ENCODE data around the gene PPP4C. TPM values are rescaled to one million over a fixed set of nuclear protein-coding genes. Genes with fewer than 3 reads are reported as not detected.
A peak's percentile ranks its signal among the peaks of the same experiment; 100 is the strongest.
"Not testable (repeated sequence)": the region's sequence is repeated elsewhere in the genome, so short reads cannot be mapped to it uniquely, and the experiment has no call there.

Gene PPP4C
- total and polyA plus RNA-seq, 3 experiments from 2014 or later, result 137 to 201 (median 149) TPM

DNA sequence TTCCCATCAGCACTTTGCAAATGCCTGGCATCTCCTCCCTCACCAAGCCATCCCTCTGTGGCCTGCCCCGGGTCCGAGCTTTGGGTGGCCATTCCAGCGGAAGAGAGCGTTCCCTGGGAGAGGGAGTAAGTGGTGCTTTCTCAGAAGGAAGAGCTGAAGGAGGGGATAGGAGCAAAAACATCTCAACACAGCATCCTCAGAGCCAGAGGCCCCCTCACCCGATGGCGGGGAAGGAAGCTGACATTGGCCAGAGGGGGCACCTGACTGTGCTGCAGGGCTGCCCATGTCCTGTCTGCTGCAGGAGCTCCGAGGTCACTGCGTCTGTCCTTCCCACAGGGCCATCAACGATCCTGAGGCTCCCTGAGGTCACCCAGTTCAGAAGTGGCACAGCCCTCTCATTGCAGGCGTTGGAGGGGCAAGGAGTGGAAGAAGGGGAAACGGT is 44.3 kb upstream of the PPP4C start:
- Histone ChIP-seq H3K9me3 (ENCODE audit: low read length) (no peaks in the 10 kb centered on the region), H3K4me3 (ENCODE audit: low read length) (no peak overlapping the region), H3K27me3 (ENCODE audit: insufficient read depth, low read length, poor library complexity, severe bottlenecking) (peaks cover 44% of the 10 kb centered on the region), H3K4me1 (ENCODE audit: insufficient read depth, low read length) (peaks cover 4% of the 10 kb centered on the region), H3K27ac (ENCODE audit: low read depth, low read length) (no peak overlapping the region), H3K36me3 (ENCODE audit: insufficient read depth, low read length) (no peaks in the 10 kb centered on the region)
- H3K27ac Mint-ChIP-seq, result no peak overlapping the region
- H3K36me3 Mint-ChIP-seq, result peaks cover 0 to 5% (median 0%) of the 10 kb centered on the region in 3 donors
- H3K4me3 Mint-ChIP-seq, result peak overlapping the region in 1 of 7 donors; percentile 36
- H3K27me3 Mint-ChIP-seq, result peaks cover 43 to 65% of the 10 kb centered on the region in 2 donors
- ChIA-PET CTCF (interaction anchor here (0.8 to 3.7 kb wide), 16 partner anchors 9 to 340 kb away, joined by 3 to 19 read pairs (median 3); partner anchors contain the start of genes C16orf92 and TBX6), POLR2A (interaction anchor here (0.7 kb wide), 1 partner anchor 329 kb away, joined by 3 read pairs; no protein-coding TSS in a partner anchor)
- H3K4me1 Mint-ChIP-seq, result peaks cover 0 to 10% (median 5%) of the 10 kb centered on the region in 3 donors
- H3K9me3 Mint-ChIP-seq, result no peaks in the 10 kb centered on the region
- DNase-seq, result no peak

DNA sequence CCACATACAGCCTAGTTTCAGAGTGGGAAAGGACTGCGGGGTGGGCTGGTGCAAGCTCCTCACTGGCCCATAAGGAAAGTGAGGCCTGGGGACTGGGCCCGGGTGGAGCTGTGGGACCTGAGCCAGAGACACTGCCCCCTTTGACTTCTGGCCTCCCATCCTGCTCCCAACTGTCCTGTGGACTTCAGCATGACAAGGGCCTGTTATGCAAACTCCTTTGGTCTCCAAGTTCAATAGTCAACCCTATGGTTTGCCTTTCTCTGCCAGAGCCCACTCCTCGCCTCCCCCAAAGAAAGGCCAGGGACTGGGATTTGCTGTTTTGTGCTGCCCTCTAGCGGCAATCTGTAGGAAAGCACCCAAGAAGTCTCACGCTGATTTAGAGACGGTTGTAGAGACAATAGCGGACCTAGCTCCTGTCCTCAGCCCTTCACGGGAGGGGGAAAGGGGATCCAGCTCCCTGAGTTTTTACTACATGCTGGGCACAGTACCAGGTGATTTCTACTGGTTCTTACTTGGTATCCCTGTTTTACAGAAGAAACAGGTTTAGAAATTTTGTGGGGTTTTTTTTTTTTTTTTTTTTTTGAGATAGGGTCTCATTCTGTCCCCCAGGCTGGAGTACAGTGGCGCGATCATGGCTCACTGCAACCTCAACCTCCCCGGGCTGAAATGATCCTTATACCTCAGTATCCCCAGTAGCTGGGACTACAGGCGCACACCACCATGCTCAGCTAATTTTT is 43.5 kb upstream of the PPP4C start:
- Mint-ChIP-seq H3K27ac (peak overlapping the region in 2 of 8 donors; percentile 43 to 64), H3K27me3 (peaks cover 35 to 59% of the 10 kb centered on the region in 2 donors), H3K9me3 (no peaks in the 10 kb centered on the region), H3K4me3 (peak overlapping the region in 5 of 7 donors; percentile 34 to 75 (median 54)), H3K36me3 (peaks cover 0 to 4% (median 0%) of the 10 kb centered on the region in 3 donors), H3K4me1 (peaks cover 0 to 10% (median 5%) of the 10 kb centered on the region in 3 donors)
- H3K4me1 ChIP-seq (ENCODE audit: insufficient read depth, low read length), result peaks cover 4% of the 10 kb centered on the region
- POLR2A ChIA-PET, result interaction anchor here (0.5 to 0.7 kb wide), 4 partner anchors 174 to 330 kb away, joined by 3 to 8 read pairs (median 6); no protein-coding TSS in a partner anchor
- no peaks in the 10 kb centered on the region for H3K36me3 ChIP-seq (ENCODE audit: insufficient read depth, low read length)
- H3K9me3 ChIP-seq (ENCODE audit: low read length), result no peaks in the 10 kb centered on the region
- H3K27ac ChIP-seq (ENCODE audit: low read depth, low read length), result no peak overlapping the region
- peaks cover 44% of the 10 kb centered on the region for H3K27me3 ChIP-seq (ENCODE audit: insufficient read depth, low read length, poor library complexity, severe bottlenecking)
- peak; percentile 38 to 70 (median 53) for DNase-seq
- H3K4me3 ChIP-seq (ENCODE audit: low read length), result no peak overlapping the region
- CTCF ChIA-PET, result interaction anchor here (0.6 to 3.7 kb wide), 24 partner anchors 11 to 390 kb away, joined by 3 to 19 read pairs (median 4); partner anchors contain the start of gene TBX6

GRCh38 chr16:30033270-30033669 is 42.5 kb upstream of the PPP4C start:
- CTCF ChIA-PET, result interaction anchor here (1.2 to 3.7 kb wide), 2 partner anchors 10 to 27 kb away, joined by 4 to 19 read pairs; no protein-coding TSS in a partner anchor

DNA sequence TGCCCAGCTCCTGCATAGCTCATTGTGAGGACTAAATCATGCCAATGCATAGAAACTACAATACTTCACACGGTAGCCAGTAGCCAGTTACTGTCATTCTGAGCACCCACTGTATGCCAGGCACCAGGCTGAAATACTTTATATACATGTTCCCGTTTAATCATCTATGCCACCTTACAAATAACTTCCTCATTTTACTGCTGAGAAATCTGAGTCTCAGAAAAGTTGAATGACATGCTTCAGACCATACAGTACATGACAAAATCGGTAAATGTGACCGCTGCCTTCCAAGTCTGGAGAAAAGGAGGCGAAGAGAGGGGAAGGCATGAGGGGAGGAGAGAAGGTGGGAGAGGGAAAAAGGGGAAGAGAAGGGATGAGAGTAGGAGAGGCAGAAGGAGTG is 35.6 kb upstream of the PPP4C start:
- no peak for DNase-seq

More at GRCh38 chr16:30033270-30033669, 42.5 kb upstream of the PPP4C start:
- peaks cover 0 to 10% (median 5%) of the 10 kb centered on the region in 3 donors for H3K4me1 Mint-ChIP-seq
- H3K27me3 ChIP-seq (ENCODE audit: insufficient read depth, low read length, poor library complexity, severe bottlenecking), result peaks cover 44% of the 10 kb centered on the region
- no peak overlapping the region for H3K4me3 ChIP-seq (ENCODE audit: low read length)
- no peak for DNase-seq
- H3K9me3 ChIP-seq (ENCODE audit: low read length), result no peaks in the 10 kb centered on the region
- H3K9me3 Mint-ChIP-seq, result no peaks in the 10 kb centered on the region
- H3K4me1 ChIP-seq (ENCODE audit: insufficient read depth, low read length), result peaks cover 4% of the 10 kb centered on the region
- POLR2A ChIA-PET, result no interaction called here
- H3K4me3 Mint-ChIP-seq, result no peak overlapping the region
- H3K36me3 Mint-ChIP-seq, result no peaks in the 10 kb centered on the region
- H3K27me3 Mint-ChIP-seq, result peaks cover 28 to 49% of the 10 kb centered on the region in 2 donors
- H3K27ac ChIP-seq (ENCODE audit: low read depth, low read length), result no peak overlapping the region
- no peak overlapping the region for H3K27ac Mint-ChIP-seq
- no peaks in the 10 kb centered on the region for H3K36me3 ChIP-seq (ENCODE audit: insufficient read depth, low read length)

DNA sequence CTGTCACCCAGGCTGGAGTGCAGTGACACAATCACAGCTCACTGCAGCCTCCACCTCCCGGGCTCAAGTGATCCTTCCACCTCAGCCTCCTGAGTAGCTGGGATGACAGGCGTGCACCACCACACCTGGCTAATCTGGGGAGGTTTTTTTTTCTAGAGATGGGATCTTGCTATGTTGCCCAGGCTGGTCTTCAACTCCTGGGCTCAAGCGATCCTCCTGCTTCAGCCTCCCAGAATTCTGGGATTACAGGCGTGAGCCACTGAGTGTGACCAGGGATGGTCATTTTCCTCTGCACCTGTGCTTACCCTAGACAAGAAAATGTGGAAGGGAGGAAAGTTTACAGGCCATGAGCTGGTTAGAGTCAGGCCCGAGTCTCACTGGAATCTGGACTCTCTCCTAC is 35.1 kb upstream of the PPP4C start:
- H3K4me3 ChIP-seq (ENCODE audit: low read length); H3K4me3 Mint-ChIP-seq; H3K9me3 ChIP-seq (ENCODE audit: low read length); POLR2A ChIA-PET; H3K9me3 Mint-ChIP-seq; H3K36me3 ChIP-seq (ENCODE audit: insufficient read depth, low read length); H3K27me3 ChIP-seq (ENCODE audit: insufficient read depth, low read length, poor library complexity, severe bottlenecking); DNase-seq; H3K4me1 ChIP-seq (ENCODE audit: insufficient read depth, low read length); H3K27ac ChIP-seq (ENCODE audit: low read depth, low read length); H3K36me3 Mint-ChIP-seq; H3K27ac Mint-ChIP-seq; H3K4me1 Mint-ChIP-seq: not testable (repeated sequence)
- H3K27me3 Mint-ChIP-seq, result peaks cover 3 to 15% of the 10 kb centered on the region in 2 donors
- CTCF ChIA-PET, result interaction anchor here (1.0 kb wide), 1 partner anchor 24 kb away, joined by 3 read pairs; the partner anchor contains the start of gene ALDOA

More for the DNA sequence above, 35.6 kb upstream of the PPP4C start:
- Mint-ChIP-seq H3K27me3 (peaks cover 3 to 18% of the 10 kb centered on the region in 2 donors), H3K36me3 (no peaks in the 10 kb centered on the region), H3K4me3 (no peak overlapping the region), H3K4me1 (no peaks in the 10 kb centered on the region), H3K27ac (peak overlapping the region in 1 of 8 donors; percentile 87), H3K9me3 (no peaks in the 10 kb centered on the region)
- no peaks in the 10 kb centered on the region for H3K27me3 ChIP-seq (ENCODE audit: insufficient read depth, low read length, poor library complexity, severe bottlenecking)
- H3K4me3 ChIP-seq (ENCODE audit: low read length), result no peak overlapping the region
- no peak overlapping the region for H3K27ac ChIP-seq (ENCODE audit: low read depth, low read length)
- POLR2A ChIA-PET, result no interaction called here
- H3K36me3 ChIP-seq (ENCODE audit: insufficient read depth, low read length), result no peaks in the 10 kb centered on the region
- no peaks in the 10 kb centered on the region for H3K9me3 ChIP-seq (ENCODE audit: low read length)
- CTCF ChIA-PET, result interaction anchor here (1.0 kb wide), 1 partner anchor 25 kb away, joined by 3 read pairs; the partner anchor contains the start of gene ALDOA
- no peaks in the 10 kb centered on the region for H3K4me1 ChIP-seq (ENCODE audit: insufficient read depth, low read length)

DNA sequence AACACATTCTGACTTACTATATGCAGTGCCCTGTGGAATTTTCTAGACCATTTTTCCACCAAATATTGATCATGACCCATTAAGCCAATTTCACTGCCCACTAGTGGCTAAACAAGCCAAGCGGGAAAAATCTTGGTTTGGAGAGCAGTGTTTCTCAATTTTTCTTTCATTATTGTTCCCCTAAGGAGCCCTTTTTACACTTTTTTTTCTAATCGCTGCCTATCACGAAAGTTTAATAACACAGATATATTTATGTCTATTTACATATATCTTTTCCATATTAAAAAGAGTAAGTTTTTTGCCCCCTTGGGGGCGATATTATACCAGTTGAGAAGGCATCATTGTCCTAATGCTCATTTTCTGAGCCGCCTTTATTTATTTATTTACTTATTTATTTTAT is 34.0 kb upstream of the PPP4C start:
- Histone ChIP-seq H3K27me3 (ENCODE audit: insufficient read depth, low read length, poor library complexity, severe bottlenecking) (no peaks in the 10 kb centered on the region), H3K4me1 (ENCODE audit: insufficient read depth, low read length) (no peaks in the 10 kb centered on the region), H3K4me3 (ENCODE audit: low read length) (no peak overlapping the region), H3K27ac (ENCODE audit: low read depth, low read length) (no peak overlapping the region), H3K9me3 (ENCODE audit: low read length) (no peaks in the 10 kb centered on the region), H3K36me3 (ENCODE audit: insufficient read depth, low read length) (no peaks in the 10 kb centered on the region)
- Mint-ChIP-seq H3K9me3 (no peaks in the 10 kb centered on the region), H3K27ac (peak overlapping the region in 1 of 8 donors; percentile 47), H3K27me3 (peaks cover 3 to 11% of the 10 kb centered on the region in 2 donors), H3K36me3 (no peaks in the 10 kb centered on the region), H3K4me3 (no peak overlapping the region), H3K4me1 (no peaks in the 10 kb centered on the region)
- CTCF ChIA-PET, result interaction anchor here (0.6 to 3.4 kb wide), 3 partner anchors 9 to 81 kb away, joined by 3 to 19 read pairs (median 3); partner anchors contain the start of gene TLCD3B
- POLR2A ChIA-PET, result no interaction called here
- DNase-seq, result no peak

- H3K4me1 ChIP-seq (ENCODE audit: insufficient read depth, low read length), result no peaks in the 10 kb centered on the region
- H3K27ac ChIP-seq (ENCODE audit: low read depth, low read length), result no peak overlapping the region
- Mint-ChIP-seq H3K4me3 (no peak overlapping the region), H3K9me3 (no peaks in the 10 kb centered on the region), H3K27ac (peak overlapping the region in 1 of 8 donors; percentile 61), H3K4me1 (peaks cover 0 to 2% (median 0%) of the 10 kb centered on the region in 3 donors), H3K27me3 (peaks cover 3 to 7% of the 10 kb centered on the region in 2 donors), H3K36me3 (no peaks in the 10 kb centered on the region)
- H3K9me3 ChIP-seq (ENCODE audit: low read length), result no peaks in the 10 kb centered on the region
- POLR2A ChIA-PET, result no interaction called here
- H3K27me3 ChIP-seq (ENCODE audit: insufficient read depth, low read length, poor library complexity, severe bottlenecking), result no peaks in the 10 kb centered on the region
- H3K4me3 ChIP-seq (ENCODE audit: low read length), result no peak overlapping the region
- no peak for DNase-seq
- CTCF ChIA-PET, result no interaction called here
- no peaks in the 10 kb centered on the region for H3K36me3 ChIP-seq (ENCODE audit: insufficient read depth, low read length)
These were observed 29.6 kb upstream of the PPP4C start for GRCh38 chr16:30046178-30046577.

DNA sequence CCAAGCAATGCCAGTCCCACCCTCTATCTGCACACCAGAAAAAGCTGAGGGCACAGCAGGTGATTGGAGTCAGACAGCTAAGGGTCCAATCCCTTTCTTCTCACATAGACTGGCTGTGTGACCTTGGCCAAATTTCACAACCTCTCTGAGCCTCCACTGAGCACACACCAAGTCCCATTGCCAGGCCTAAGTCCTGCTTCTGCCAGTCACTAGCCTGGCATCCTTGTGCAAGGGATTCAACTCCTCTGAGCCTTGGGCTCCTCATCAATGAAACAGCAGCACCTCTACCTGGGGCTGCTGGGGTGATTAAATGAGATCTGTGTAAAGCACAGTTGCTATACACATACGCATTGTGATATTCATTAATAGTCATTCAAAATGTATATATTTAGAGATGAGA is 29.2 kb upstream of the PPP4C start:
- Histone ChIP-seq H3K27ac (ENCODE audit: low read depth, low read length) (no peak overlapping the region), H3K4me1 (ENCODE audit: insufficient read depth, low read length) (no peaks in the 10 kb centered on the region), H3K27me3 (ENCODE audit: insufficient read depth, low read length, poor library complexity, severe bottlenecking) (no peaks in the 10 kb centered on the region), H3K9me3 (ENCODE audit: low read length) (no peaks in the 10 kb centered on the region), H3K4me3 (ENCODE audit: low read length) (no peak overlapping the region), H3K36me3 (ENCODE audit: insufficient read depth, low read length) (no peaks in the 10 kb centered on the region)
- Mint-ChIP-seq H3K27ac (no peak overlapping the region), H3K9me3 (no peaks in the 10 kb centered on the region), H3K4me3 (no peak overlapping the region), H3K4me1 (peaks cover 0 to 4% (median 0%) of the 10 kb centered on the region in 3 donors), H3K27me3 (peaks cover 2 to 6% of the 10 kb centered on the region in 2 donors), H3K36me3 (no peaks in the 10 kb centered on the region)
- ChIA-PET CTCF (interaction anchor here (1.1 kb wide), 1 partner anchor 14 kb away, joined by 4 read pairs; no protein-coding TSS in a partner anchor), POLR2A (no interaction called here)
- no peak for DNase-seq

Data from CD8-positive, alpha-beta memory T cell (primary cell).